GM12892 (cell line): ENCODE data around the gene DLG1.

Experiments used
- POLR2A ChIP-seq: IDR thresholded peaks from 2 replicates; pipeline ENCODE4 v1.6.1; 2011; ENCODE audit warnings: low read depth, low read length, control low read depth
- POLR2AphosphoS5 ChIP-seq: IDR thresholded peaks from 2 replicates; pipeline ENCODE4 v1.6.1; 2011; ENCODE audit warnings: low read depth, low read length, control low read depth
- TAF1 ChIP-seq: IDR thresholded peaks from 2 replicates; pipeline ENCODE4 v1.6.1; 2011; ENCODE audit warnings: low read depth, mild to moderate bottlenecking, control low read depth, low read length, borderline replicate concordance

DNA sequence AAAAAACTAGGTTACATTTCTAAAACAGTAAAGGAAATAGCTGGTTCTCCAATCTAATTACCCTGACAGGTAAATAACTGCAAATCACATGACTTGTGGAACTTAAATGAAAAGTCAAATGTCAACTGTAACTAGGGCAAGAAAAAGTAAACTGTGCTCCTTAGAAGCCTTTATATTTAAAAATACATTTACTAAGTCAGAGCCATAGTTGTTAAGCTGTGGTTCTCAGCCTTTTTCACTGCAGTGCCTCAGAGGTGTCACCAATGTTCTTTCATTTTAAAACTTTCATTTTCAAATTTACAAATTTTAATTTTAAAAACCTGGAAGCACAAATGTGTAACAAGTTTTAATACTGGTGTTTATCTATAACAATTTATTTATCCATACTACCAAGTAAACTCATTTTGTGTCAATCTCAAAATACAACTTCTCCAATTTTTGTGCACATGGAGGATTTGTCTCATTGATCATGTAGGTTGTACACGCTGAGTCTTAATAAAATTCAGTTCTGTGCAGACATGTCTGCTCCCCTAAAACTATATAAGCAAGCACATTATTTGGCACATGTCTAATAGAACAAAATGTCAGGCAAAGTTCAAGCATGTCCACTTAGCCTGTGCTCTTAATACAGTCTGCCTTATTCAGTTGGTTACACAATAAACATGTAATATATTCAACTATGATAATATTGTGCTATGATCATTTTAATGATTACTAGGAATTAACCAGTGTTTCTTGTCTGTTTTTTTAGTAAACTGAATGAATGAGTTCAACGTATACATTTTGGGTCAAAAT is 70.4 kb downstream of the DLG1 start:
- TF ChIP-seq POLR2A (no peak), POLR2AphosphoS5 (no peak), TAF1 (no peak)
